ENCODE measurements around the gene ACTN2.

Gene ACTN2

DNA sequence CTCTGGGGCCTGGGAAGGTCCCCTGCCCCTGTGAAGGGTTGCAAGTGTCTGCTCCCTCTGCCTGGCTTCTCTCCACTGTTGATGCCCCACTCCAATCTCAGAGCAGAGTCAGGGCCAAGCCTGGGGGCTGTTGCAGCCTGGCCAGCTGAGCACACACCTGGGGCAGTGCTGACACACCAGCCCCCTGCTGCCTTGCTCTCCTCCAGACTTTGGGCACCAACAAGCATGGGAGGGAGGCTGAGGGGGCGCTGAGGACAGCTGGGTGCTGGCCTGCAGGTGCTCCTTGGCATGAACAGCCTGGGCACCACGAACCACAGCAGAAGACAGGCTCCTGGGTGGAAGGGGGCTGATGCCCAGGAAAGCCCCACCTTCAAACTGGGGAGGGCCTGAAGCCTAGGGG, 99.2 kb downstream of the ACTN2 start:
- Histone ChIP-seq H3K27ac (ENCODE audit: low read length) (no peak overlapping the region), H3K27me3 (replicated peaks; ENCODE audit: insufficient read depth, low read length) (no peaks in the 10 kb centered on the region), H3K4me1 (ENCODE audit: low read length) (no peaks in the 10 kb centered on the region), H3F3A (ENCODE audit: insufficient read depth, low read length) (no peaks in the 10 kb centered on the region), H3K4me3 (ENCODE audit: low read length) (no peak overlapping the region), H3K9me3 (replicated peaks; ENCODE audit: insufficient read depth, low read length) (no peaks in the 10 kb centered on the region), H2AFZ (ENCODE audit: low read length) (no peak overlapping the region), H4K20me1 (ENCODE audit: insufficient read depth, low read length) (no peaks in the 10 kb centered on the region), H3K4me2 (ENCODE audit: low read depth, low read length) (no peak overlapping the region), H3K36me3 (replicated peaks; ENCODE audit: insufficient read depth, low read length) (no peaks in the 10 kb centered on the region), H3K79me2 (ENCODE audit: low read length) (no peaks in the 10 kb centered on the region), H3K9me2 (replicated peaks; ENCODE audit: insufficient read depth, low read length) (no peaks in the 10 kb centered on the region), H3K9ac (ENCODE audit: low read length) (no peak overlapping the region)
- DNase-seq, result no peak
- TF ChIP-seq EZH2phosphoT487 (IDR thresholded peaks at IDR 0.05; ENCODE audit: low read length) (no peak), EZH2 (optimal IDR thresholded peaks at IDR 0.05; ENCODE audit: low read depth, low read length) (no peak)
- TF ChIP-seq, protein P1, sequence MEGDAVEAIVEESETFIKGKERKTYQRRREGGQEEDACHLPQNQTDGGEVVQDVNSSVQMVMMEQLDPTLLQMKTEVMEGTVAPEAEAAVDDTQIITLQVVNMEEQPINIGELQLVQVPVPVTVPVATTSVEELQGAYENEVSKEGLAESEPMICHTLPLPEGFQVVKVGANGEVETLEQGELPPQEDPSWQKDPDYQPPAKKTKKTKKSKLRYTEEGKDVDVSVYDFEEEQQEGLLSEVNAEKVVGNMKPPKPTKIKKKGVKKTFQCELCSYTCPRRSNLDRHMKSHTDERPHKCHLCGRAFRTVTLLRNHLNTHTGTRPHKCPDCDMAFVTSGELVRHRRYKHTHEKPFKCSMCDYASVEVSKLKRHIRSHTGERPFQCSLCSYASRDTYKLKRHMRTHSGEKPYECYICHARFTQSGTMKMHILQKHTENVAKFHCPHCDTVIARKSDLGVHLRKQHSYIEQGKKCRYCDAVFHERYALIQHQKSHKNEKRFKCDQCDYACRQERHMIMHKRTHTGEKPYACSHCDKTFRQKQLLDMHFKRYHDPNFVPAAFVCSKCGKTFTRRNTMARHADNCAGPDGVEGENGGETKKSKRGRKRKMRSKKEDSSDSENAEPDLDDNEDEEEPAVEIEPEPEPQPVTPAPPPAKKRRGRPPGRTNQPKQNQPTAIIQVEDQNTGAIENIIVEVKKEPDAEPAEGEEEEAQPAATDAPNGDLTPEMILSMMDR (IDR thresholded peaks at IDR 0.05; ENCODE audit: low read length), result no peak

DNA sequence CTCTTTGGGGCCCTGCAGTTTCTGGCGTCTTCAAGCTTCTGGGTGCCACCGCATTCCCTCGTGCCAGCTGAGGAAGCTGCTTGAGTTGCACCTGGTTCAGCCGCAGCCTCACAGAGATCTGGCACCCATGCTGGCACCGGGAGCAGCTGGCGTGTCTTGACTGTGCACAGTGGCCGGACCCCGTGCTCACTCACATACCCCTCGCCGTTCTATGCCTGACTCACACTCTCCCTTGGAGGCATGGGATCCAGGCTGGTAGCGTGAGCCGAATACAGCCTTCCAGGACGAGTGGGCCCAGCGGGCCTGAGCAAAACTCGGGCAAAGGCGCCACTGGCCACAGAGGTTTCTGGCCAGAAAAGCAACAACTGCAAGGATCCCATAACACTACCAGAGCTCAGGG, 100.2 kb downstream of the ACTN2 start:
- H3K27me3 ChIP-seq (replicated peaks; ENCODE audit: insufficient read depth, low read length), result no peaks in the 10 kb centered on the region
- H3K36me3 ChIP-seq (replicated peaks; ENCODE audit: insufficient read depth, low read length), result no peaks in the 10 kb centered on the region
- no peaks in the 10 kb centered on the region for H3K79me2 ChIP-seq (ENCODE audit: low read length)
- no peak overlapping the region for H3K9ac ChIP-seq (ENCODE audit: low read length)
- H3K9me2 ChIP-seq (replicated peaks; ENCODE audit: insufficient read depth, low read length), result no peaks in the 10 kb centered on the region
- no peak overlapping the region for H3K27ac ChIP-seq (ENCODE audit: low read length)
- TF ChIP-seq EZH2phosphoT487 (IDR thresholded peaks at IDR 0.05; ENCODE audit: low read length) (no peak), EZH2 (optimal IDR thresholded peaks at IDR 0.05; ENCODE audit: low read depth, low read length) (no peak)
- TF ChIP-seq, protein P1 (IDR thresholded peaks at IDR 0.05; ENCODE audit: low read length), result no peak
- H3K4me3 ChIP-seq (ENCODE audit: low read length), result no peak overlapping the region
- H3K9me3 ChIP-seq (replicated peaks; ENCODE audit: insufficient read depth, low read length), result no peaks in the 10 kb centered on the region
- H3K4me1 ChIP-seq (ENCODE audit: low read length), result no peaks in the 10 kb centered on the region
- no peak overlapping the region for H3K4me2 ChIP-seq (ENCODE audit: low read depth, low read length)
- no peaks in the 10 kb centered on the region for H3F3A ChIP-seq (ENCODE audit: insufficient read depth, low read length)
- no peak overlapping the region for H2AFZ ChIP-seq (ENCODE audit: low read length)
- no peak for DNase-seq
- no peaks in the 10 kb centered on the region for H4K20me1 ChIP-seq (ENCODE audit: insufficient read depth, low read length)

DNA sequence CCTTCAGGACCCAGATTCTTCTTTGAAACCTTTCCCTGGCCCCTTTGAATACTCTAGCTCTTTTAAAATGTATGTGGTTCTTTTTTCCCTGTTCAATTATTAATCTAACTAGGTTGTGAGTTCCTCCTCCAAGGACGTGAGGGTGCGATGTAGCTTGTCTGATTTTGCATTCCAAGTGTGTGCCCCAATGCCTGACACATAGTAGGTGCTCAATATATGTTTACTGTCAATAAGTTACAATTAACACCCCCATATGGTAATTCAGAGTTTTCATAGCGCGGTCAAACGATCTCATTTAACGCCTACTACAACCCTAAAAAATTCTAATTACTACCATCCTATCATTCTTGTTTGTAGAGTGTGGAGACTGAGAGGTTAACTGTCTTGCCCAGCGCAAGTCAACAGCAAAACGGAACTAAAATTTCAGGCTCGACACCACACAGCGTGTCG, 108.3 kb downstream of the ACTN2 start:
- Histone ChIP-seq H3K4me1 (ENCODE audit: low read length) (peaks cover 11% of the 10 kb centered on the region), H3K36me3 (replicated peaks; ENCODE audit: insufficient read depth, low read length) (no peaks in the 10 kb centered on the region), H3K4me2 (ENCODE audit: low read depth, low read length) (peak overlapping the region; percentile 63), H4K20me1 (ENCODE audit: insufficient read depth, low read length) (no peaks in the 10 kb centered on the region), H3K27ac (ENCODE audit: low read length) (peak overlapping the region; percentile 90; the same call in 1 of the 2 replicates), H3K9me2 (replicated peaks; ENCODE audit: insufficient read depth, low read length) (no peaks in the 10 kb centered on the region), H3K9me3 (replicated peaks; ENCODE audit: insufficient read depth, low read length) (no peaks in the 10 kb centered on the region), H3F3A (ENCODE audit: insufficient read depth, low read length) (peaks cover 11% of the 10 kb centered on the region), H3K27me3 (replicated peaks; ENCODE audit: insufficient read depth, low read length) (no peaks in the 10 kb centered on the region), H2AFZ (ENCODE audit: low read length) (peak overlapping the region; percentile 90), H3K9ac (ENCODE audit: low read length) (peak overlapping the region; percentile 40; the same call in 1 of the 2 replicates), H3K4me3 (ENCODE audit: low read length) (peak overlapping the region; percentile 92), H3K79me2 (ENCODE audit: low read length) (peaks cover 25% of the 10 kb centered on the region)
- DNase-seq, result no peak
- TF ChIP-seq EZH2phosphoT487 (IDR thresholded peaks at IDR 0.05; ENCODE audit: low read length) (no peak), EZH2 (optimal IDR thresholded peaks at IDR 0.05; ENCODE audit: low read depth, low read length) (no peak)
- TF ChIP-seq, protein P1 (IDR thresholded peaks at IDR 0.05; ENCODE audit: low read length), result no peak
